HepG2 (cell line): ENCODE measurements around the gene CLDN4. TPM values are rescaled to one million over a fixed set of nuclear protein-coding genes. Genes with fewer than 3 reads are reported as not detected.

ENCODE experiments used
- HDAC2 ChIP-seq: sonication (generic); formaldehyde crosslinking; IDR thresholded peaks from 2 replicates; pipeline ENCODE4 v1.4.0; 2020; ENCODE audit warnings: missing genetic modification reagents
- MED1 ChIP-seq: sonication (generic); formaldehyde crosslinking; IDR thresholded peaks from 2 replicates; pipeline ENCODE4 v1.4.0; 2020; ENCODE audit warnings: missing genetic modification reagents
- NFYC ChIP-seq: IDR thresholded peaks from 2 replicates; pipeline ENCODE4 v1.6.1; 2016; ENCODE audit warnings: missing genetic modification reagents, missing compliant biosample characterization
- SRSF1 ChIP-seq: fragments of 200-400 bp; formaldehyde crosslinking; optimal IDR thresholded peaks from 2 replicates; pipeline ENCODE3; 2017; ENCODE audit warnings: mild to moderate bottlenecking, low read depth, low read length, moderate library complexity
- STAT5B ChIP-seq: sonication (generic); formaldehyde crosslinking; IDR thresholded peaks from 2 replicates; pipeline ENCODE4 v1.4.0; 2020; ENCODE audit warnings: missing genetic modification reagents
- TARDBP ChIP-seq: sonication (generic); formaldehyde crosslinking; IDR thresholded peaks from 2 replicates; pipeline ENCODE4 v1.8.0; 2022; ENCODE audit warnings: mild to moderate bottlenecking, missing genetic modification reagents
- TCF7L2 ChIP-seq: IDR thresholded peaks from 2 replicates; pipeline ENCODE4 v1.6.1; 2011; ENCODE audit warnings: mild to moderate bottlenecking, low read depth, low read length, moderate library complexity
- ZBTB7A ChIP-seq: sonication (generic); formaldehyde crosslinking; IDR thresholded peaks from 2 replicates; pipeline ENCODE4 v1.8.0; 2022; ENCODE audit warnings: mild to moderate bottlenecking, missing genetic modification reagents
- ZFX ChIP-seq: sonication (generic); formaldehyde crosslinking; IDR thresholded peaks from 2 replicates; pipeline ENCODE4 v1.4.0; 2020; ENCODE audit warnings: mild to moderate bottlenecking, low read depth, missing genetic modification reagents, moderate library complexity
- ZNF263 ChIP-seq: sonication (generic); formaldehyde crosslinking; IDR thresholded peaks from 2 replicates; pipeline ENCODE4 v1.4.0; 2020; ENCODE audit warnings: missing genetic modification reagents
- ZNF280D ChIP-seq: sonication (generic); formaldehyde crosslinking; IDR thresholded peaks from 2 replicates; pipeline ENCODE4 v1.5.1; 2020; ENCODE audit warnings: mild to moderate bottlenecking, missing genetic modification reagents
- ZNF329 ChIP-seq: sonication (generic); formaldehyde crosslinking; IDR thresholded peaks from 2 replicates; pipeline ENCODE4 v1.9.0; 2021; ENCODE audit warnings: low read depth, mild to moderate bottlenecking, missing genetic modification reagents
- ZNF335 ChIP-seq: sonication (generic); formaldehyde crosslinking; IDR thresholded peaks from 2 replicates; pipeline ENCODE4 v1.4.0; 2020; ENCODE audit warnings: missing genetic modification reagents
- ZNF687 ChIP-seq: sonication (generic); formaldehyde crosslinking; IDR thresholded peaks from 2 replicates; pipeline ENCODE4 v1.5.1; 2020; ENCODE audit warnings: mild to moderate bottlenecking, missing genetic modification reagents, moderate library complexity
- ZNF770 ChIP-seq: sonication (generic); formaldehyde crosslinking; IDR thresholded peaks from 2 replicates; pipeline ENCODE4 v1.5.0; 2020; ENCODE audit warnings: mild to moderate bottlenecking, missing genetic modification reagents
- ZNF800 ChIP-seq: sonication (generic); formaldehyde crosslinking; IDR thresholded peaks from 2 replicates; pipeline ENCODE4 v1.4.0; 2020; ENCODE audit warnings: missing genetic modification reagents
- ZNF850 ChIP-seq: sonication (generic); formaldehyde crosslinking; conservative IDR thresholded peaks from 2 replicates; pipeline ENCODE4 v1.9.0; 2021; ENCODE audit warnings: mild to moderate bottlenecking, missing genetic modification reagents
- polyA plus RNA-seq, 8 experiments: library from polyadenylated mRNA; depleted of rRNA in 3 of 8; stranded (reverse) in 7 of 8; unstranded in 1 of 8; fragments of >200 nt; fragmentation: Illumina TruSeq in 4 of 8; extraction: Trizol in 4 of 8; gene quantifications; 2 replicates each; pipeline versions ENCODE4 v1.2.1 to v1.2.3, GENCODE V29; 2011 to 2016; ENCODE audit warnings: low read depth in 4 of 8, missing spikeins in 1 of 8, mixed read lengths in 1 of 8; ENCODE audit not compliant: insufficient read depth in 1 of 8
- total RNA-seq, 5 experiments: library from RNA; depleted of rRNA; stranded (reverse); fragments of >200 nt; fragmentation: Illumina TruSeq; extraction: Trizol; gene quantifications; 2 replicates each; pipeline ENCODE4 v1.2.3, GENCODE V29; 2016; ENCODE audit warnings: low read depth in 1 of 5

Gene CLDN4
- total and polyA plus RNA-seq, 2 of the 13 experiments (the other 11 are each of a cell fraction or from before 2014, with no cell fraction given) = 28.2 to 35.7 TPM

GRCh38 chr7:73842067-73842976 lies 11.5 kb downstream of the CLDN4 start, which contains the start of gene METTL27 (continued):
- TF ChIP-seq STAT5B (no peak), ZNF850 (CRISPR knock-in tag) (no peak), ZNF335 (CRISPR knock-in tag) (0 out of 2 replicates have a peak, but pooled peaks have one; percentile 32), ZFX (CRISPR knock-in tag) (peak; percentile 88), ZNF263 (CRISPR knock-in tag) (no peak; the same call in 1 of the 2 replicates), ZNF280D (CRISPR knock-in tag) (peak; percentile 81; the same call in 1 of the 2 replicates), TARDBP (peak; percentile 65; the same call in 1 of the 2 replicates), ZNF687 (CRISPR knock-in tag) (peak; percentile 82), SRSF1 (no peak), ZBTB7A (CRISPR knock-in tag) (peak; percentile 54; the same call in 1 of the 2 replicates), NFYC (CRISPR knock-in tag) (peak; percentile 81), HDAC2 (CRISPR knock-in tag) (0 out of 2 replicates have a peak, but pooled peaks have one; percentile 37), TCF7L2 (no peak), ZNF800 (CRISPR knock-in tag) (0 out of 2 replicates have a peak, but pooled peaks have one; percentile 28), ZNF329 (no peak), MED1 (CRISPR knock-in tag) (0 out of 2 replicates have a peak, but pooled peaks have one; percentile 19), ZNF770 (CRISPR knock-in tag) (peak; percentile 78)
